ENCODE data around the gene METTL4.

The METTL4 gene

DNA sequence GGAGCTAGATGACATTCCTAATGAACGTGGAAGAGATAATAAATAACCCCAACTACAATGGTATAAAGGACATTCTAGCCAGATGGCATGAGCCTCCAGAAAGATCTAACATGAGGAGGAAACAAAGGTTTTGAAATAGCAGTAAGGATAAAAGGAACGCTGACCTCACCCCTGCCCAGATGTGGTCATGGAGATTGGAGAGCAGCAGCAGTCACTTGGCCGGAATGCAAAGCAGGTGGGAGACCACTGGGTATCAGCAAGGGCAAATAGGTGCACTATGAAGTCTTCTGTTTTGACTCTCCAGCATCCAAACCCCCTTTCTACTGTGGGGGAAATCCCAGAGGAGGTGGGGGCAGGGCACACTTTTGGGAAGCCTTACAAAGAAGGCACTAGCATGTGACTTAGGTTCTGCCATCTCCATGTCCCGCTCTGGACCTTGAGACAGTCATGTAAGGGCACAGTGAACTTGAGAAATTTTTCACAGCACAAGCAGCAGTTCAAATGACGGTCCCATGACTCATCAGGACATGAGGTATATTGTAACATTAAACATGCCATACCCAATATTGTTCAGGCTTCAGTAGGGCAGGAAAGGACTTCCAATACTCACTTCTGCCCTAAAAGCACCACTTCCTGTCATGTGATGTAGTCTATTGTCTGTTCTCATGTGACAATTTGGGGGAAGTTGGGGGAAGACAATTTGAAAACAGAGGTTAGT is 55.2 kb downstream of the METTL4 start:
- DNase-seq (ENCODE audit: low read depth in 2 of 2) = no peak

DNA sequence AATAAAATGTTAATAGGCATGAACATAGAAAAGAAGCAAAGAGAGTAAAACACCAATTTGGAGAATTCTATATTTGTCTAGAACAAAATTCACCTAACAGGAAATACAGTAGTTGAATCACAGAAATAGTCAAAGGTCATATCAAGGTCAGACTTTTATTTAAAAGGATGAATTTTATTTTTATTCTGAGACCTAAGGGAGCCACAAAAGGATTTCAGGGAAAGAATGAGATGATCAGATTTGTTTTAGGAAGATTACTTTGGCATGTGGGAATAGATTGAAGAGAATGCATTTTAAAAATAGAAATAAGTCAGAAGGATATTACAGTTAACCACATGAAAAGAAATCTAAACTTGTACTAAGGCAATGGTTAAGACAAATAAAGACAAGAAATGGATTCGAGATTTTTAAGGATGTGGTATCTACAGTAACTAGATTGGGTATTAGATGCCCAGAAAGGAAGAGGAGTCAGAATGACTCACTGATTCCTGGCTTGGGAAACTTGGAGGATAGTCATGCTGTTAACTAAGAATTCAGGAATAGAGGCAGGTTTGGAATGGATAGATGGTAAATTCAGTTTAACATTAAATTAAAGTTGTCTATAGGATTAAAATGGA is 56.0 kb downstream of the METTL4 start:
- DNase-seq (ENCODE audit: low read depth in 2 of 2) = no peak

DNA sequence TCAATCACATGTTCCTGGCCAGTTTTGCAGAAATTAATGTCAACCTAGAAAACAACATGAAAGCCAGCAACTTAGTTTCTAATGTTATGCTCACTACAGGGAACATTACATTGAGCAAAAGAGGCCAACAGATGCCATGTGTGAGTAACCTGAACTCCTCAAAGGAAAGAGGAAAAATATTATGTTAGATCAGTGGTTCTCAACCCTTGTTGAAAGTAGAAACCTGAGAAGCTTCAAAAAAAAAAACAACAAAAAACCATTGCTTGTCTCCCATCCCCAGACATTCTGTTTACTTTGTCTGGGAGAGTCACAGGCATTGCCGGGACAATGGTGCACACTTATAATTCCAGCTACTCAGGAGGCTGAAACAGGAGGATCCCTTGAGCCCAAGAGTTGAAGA is 57.7 kb downstream of the METTL4 start:
- DNase-seq (ENCODE audit: low read depth in 2 of 2) = no peak

DNA sequence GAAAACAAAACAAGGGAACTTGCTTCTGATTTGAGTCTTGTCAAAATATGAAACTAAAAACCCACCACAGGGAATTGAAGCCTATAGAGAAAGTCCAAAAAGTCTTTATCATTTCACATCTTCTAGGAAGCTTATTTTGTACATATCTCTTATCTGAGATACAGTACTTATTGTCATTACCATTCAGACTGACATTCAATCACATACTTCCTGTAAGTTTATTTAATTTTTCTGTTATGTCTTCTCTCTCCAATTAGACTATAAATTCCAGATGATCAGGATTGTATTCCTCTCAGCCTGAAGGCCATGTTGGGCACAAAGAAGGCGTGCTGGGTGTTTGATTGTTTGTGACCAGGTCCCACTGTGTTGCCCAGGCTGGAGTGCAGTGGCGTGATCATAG is 59.2 kb downstream of the METTL4 start:
- no peak for DNase-seq (ENCODE audit: low read depth in 2 of 2)

DNA sequence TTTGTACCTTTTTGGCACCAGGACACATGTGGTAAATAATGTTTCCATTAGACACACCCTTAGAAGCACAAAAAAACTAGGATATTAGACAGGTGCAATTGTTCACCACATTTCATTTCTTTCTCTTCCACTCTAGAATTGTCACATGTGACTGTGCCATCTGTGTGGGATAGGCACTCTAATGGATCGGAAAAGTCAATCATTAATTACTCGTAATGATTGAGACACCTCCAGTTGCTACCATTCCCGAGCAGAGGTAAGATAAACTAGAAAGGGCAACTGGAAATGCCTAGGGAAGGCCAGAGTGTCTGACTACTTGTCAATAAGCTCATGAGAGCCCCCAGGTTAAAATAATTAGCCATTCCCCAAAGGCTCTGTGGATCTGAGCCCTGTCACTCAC is 59.9 kb downstream of the METTL4 start:
- DNase-seq (ENCODE audit: low read depth in 2 of 2) = no peak

DNA sequence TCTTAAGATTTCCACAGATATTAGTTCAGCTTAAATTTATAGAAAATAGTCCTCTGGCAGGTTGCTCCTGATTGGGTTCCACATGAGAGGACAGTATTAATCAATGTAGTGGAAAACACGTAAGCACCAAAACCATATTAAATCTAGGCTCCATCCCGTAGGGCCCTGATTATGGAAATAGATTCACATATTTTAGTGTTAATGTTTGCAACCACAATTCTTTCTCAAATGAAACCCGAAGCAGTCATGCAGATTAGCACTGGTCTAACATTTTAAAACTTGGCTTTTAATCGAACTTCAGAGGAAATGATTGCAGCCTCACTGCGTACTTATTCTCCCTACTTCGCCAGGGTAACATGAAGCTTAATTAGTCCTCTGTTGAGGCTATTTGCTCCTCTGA is 60.9 kb downstream of the METTL4 start:
- DNase-seq (ENCODE audit: low read depth in 2 of 2) = no peak

DNA sequence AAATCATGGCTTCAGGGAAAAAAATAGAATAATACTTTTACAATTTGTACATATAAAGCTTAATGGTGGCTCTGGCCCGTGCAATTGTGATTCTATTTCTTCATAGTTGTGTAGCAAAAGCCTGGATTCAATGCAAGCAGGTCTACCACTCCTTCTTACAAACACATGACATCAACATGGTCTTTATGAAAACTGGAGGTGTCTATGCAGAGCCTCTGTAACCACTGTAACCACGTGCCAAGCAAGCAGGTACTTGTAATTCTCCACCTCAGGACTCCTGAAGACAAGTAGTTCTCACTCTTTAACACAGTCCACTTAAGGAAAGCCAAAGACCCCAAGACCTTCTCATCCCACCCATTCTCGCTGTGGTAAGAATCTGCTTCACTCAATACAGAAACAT is 62.6 kb downstream of the METTL4 start:
- no peak for DNase-seq (ENCODE audit: low read depth in 2 of 2)

DNA sequence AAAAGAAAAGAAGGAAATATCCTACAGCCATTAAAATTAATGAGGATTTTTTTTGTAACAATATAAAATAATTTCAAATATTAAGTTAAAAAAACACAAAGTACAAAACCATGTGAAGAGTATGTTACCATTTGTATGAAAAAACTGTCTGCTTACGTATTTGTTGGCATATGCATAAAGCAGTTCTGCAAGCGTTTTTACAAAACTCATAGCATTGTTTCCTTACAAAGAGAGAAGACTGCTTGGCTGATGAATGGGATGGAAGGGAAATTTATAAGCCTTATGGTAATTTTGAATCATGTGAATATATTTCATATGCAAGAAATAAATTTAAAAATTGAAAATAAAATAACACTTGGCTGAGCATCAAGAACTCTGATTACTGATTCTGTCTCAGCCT is 63.1 kb downstream of the METTL4 start:
- DNase-seq (ENCODE audit: low read depth in 2 of 2) = no peak

DNA sequence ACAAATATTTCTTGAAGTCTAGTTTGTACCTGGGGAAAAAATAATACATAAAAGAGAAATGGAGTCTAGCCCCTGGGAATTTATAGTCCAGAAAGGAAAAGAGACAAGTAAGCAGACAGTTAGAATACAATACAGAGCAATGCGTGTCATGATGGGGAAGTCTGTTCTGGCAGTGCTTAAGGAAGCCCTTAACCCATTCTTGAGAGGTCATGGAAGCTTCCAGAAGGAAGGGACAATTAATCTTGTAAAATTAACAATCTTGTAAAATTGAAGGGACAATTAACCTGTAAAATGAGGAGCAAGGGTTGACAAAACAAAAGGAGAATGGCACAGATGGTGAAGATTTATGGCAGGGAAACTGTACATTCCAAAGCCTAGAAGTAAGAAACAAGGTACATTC is 66.7 kb downstream of the METTL4 start:
- DNase-seq (ENCODE audit: low read depth in 2 of 2) = no peak

DNA sequence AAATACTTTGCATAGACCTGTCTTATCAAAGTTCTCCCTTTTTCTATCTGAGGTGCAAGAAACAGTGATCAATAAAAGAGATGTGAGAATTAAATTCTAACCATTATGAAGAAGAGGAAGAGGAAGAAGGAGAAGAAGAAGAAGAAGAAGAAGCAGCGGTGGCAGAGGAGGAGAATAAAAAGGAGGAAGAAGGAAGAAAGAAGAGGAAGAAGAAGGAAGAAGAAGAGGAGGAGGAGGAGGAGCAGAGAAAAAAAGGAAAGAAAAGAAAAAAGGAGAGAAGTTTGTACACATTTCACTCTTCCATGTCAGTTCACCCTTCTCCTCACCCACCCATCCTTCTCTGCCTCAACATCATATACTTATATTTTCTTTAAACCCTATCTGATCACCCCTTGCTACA is 68.4 kb downstream of the METTL4 start:
- no peak for DNase-seq (ENCODE audit: low read depth in 2 of 2)

DNA sequence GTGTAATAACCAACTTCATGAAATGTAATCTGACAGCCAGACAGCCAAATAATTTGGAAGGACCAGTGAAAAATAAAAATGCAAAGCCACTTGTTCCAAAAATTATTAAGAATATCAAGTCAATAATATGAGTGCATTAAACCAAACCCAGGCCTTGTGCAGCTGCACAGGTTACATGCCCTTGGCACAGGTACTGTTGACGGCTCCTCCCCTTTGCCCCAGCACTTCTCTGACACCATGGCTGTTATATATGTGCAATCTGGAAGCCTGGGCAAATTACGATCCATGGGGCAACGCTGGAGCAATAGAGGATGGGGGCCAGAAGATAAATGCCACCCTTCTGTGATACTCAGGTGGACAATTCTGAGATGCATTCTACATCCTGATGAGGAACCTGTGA is 68.9 kb downstream of the METTL4 start:
- no peak for DNase-seq (ENCODE audit: low read depth in 2 of 2)

DNA sequence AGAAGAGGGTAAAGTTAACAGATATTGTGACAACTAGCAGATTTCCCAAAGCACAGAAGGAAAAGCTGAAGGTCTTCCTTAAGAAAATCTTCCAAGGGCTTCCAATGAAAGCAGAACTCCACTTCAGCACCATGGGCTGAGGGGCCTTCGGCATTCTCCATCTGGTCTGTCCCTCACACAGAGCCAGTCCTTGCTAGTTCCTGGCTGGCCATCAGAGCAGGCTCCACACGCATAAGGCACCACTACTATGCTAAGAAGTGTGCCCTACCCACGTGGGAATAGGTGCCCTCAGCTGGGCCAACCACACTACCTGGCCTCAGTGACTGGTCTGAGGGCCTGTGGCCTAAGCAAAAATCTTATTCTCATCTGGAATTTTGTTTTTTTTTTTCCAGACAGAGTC is 73.5 kb downstream of the METTL4 start:
- no peak for DNase-seq (ENCODE audit: low read depth in 2 of 2)

DNA sequence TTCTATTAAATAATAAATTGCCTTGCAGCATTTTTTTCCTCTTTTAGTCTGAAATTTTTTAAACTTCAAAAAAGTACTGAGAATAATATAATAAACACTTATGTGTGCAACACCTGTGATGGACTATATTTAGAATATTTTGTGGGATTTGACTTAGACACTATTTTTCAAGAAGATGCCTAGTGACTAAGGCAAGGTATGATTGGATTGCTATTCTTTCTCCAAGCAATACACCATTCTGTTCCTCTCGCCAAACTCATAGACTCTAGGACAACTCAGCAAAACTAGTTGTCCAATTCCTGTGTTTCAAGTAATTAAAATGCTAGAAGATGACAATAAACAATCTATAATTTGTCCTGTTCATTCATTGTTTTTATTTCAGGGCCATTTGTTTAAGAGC is 75.9 kb downstream of the METTL4 start:
- DNase-seq (ENCODE audit: low read depth in 2 of 2) = no peak

DNA sequence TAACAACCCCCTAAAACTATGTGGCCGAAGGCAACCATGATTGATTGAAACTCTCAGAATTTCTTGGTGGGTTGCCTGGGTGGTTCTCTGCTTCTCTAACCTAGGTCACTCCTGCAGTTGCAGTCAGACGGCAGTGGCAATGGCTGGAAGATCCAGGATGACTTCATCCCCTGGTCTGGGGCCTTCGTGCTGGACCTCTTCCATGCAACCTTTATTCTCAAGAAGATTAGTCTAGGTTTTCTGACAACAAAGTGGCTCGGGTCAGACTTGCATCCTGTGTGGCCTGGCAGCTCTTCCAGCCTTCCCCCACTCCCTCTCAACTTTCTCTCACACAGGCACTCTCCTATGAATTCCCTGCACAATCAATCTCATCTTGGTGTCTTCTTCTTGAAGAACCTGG is 76.4 kb downstream of the METTL4 start:
- no peak for DNase-seq (ENCODE audit: low read depth in 2 of 2)

Data from stimulated activated CD4-positive, alpha-beta T cell treated with anti-CD3 and anti-CD28 coated beads, Interleukin-12 subunit alpha, Interleukin-12 subunit beta, amount 100 ng/mL, for 24 hours (primary cell).